ENCODE data around the gene SYCP3.
"Not testable (repeated sequence)": the region's sequence is repeated elsewhere in the genome, so short reads cannot be mapped to it uniquely, and the experiment has no call there.

SYCP3 gene

GRCh38 chr12:101759396-101760047 lies 20.3 kb upstream of the SYCP3 start:
- peak; percentile 36 for FAIRE-seq

GRCh38 chr12:101750152-101750551 lies 10.9 kb upstream of the SYCP3 start:
- no peak for FAIRE-seq

- FAIRE-seq: no peak
Observed at GRCh38 chr12:101749657-101750056, 10.4 kb upstream of the SYCP3 start.

GRCh38 chr12:101748907-101749306 lies 9.6 kb upstream of the SYCP3 start:
- no peak for FAIRE-seq

GRCh38 chr12:101747697-101748096 lies 8.4 kb upstream of the SYCP3 start:
- no peak for FAIRE-seq

- FAIRE-seq: no peak
Observed at GRCh38 chr12:101746661-101747060, 7.4 kb upstream of the SYCP3 start.

- no peak for FAIRE-seq
Observed at GRCh38 chr12:101746196-101746595, 6.9 kb upstream of the SYCP3 start.

DNA sequence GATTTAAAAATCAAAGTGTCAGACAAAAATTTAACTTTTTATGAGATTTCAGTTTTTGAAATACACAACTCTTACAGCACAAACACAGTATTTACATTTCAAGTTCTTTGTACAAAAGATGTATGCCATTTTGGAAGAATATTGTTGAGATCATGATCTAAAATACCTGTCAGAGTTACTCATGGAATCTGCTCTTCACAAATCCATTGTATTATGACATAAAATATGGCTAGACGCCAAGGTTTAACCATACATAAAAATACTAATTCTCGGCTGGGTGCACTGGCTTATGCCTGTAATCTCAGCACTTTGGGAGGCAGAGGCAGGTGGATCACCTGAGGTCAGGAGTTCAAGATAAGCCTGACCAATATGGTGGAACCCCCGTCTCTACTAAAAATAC lies 6.2 kb upstream of the SYCP3 start:
- no peak for FAIRE-seq

- FAIRE-seq: no peak
Observed at GRCh38 chr12:101743724-101744472, 4.6 kb upstream of the SYCP3 start.

- no peak for FAIRE-seq
Observed at GRCh38 chr12:101743242-101743641, 4.0 kb upstream of the SYCP3 start.

DNA sequence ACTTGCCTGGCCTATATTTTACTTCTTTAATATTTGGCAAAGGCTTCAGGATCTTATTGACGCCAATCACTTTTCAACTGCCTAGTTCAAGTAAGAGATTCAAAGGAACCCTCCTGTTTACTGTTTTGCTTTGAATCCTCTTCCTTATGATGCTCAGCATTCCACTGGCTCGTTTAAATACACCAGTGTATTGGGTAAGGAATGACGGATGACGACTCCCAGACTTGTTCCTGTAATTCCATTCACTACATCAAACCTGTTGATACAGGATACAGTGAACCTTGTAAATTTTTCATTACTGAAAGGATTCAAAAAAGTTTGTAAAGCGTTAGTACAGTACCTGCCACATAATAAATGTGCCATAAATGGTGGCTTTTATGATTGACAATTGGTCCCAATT lies 1.7 kb upstream of the SYCP3 start:
- FAIRE-seq: no peak

GRCh38 chr12:101740566-101740965 lies 1.3 kb upstream of the SYCP3 start:
- no peak for FAIRE-seq

DNA sequence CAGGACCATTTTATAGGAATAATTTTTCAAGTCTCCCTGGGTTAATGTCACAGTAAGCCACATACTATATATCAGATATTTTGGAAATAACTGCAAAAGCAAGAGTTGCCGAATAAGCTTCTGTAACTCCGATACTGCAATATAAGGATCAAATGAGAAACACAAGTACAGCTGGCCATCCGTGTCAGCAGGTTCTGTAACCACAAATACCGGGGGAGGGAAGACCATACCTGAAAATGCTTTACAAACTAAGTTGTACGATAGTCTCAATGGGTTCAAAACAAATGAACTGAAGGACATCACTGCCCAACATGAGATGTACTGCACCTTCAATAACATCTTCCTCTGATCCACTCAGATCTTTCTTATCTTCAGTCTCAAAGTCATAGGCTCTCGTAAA lies 1.8 kb downstream of the SYCP3 start:
- no peak for FAIRE-seq

DNA sequence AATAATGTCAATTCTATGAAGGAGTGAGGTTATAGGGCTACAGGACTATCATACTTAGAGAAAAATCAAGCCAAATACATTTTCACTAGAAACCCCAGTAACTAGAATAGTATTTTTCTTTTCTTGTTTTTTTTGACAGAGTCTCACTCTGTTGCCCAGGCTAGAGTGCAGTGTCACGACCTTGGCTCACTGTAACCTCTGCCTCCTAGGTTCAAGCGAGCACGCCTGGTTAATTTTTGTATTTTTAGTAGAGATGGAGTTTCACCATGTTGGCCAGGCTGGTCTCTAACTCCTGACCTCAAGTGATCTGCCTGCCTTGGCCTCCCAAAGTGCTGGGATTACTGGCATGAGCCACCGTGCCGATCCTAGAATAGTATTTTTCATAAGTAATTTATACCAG lies 4.8 kb downstream of the SYCP3 start:
- FAIRE-seq: not testable (repeated sequence)

GRCh38 chr12:101733166-101733565 lies 6.1 kb downstream of the SYCP3 start:
- no peak for FAIRE-seq

DNA sequence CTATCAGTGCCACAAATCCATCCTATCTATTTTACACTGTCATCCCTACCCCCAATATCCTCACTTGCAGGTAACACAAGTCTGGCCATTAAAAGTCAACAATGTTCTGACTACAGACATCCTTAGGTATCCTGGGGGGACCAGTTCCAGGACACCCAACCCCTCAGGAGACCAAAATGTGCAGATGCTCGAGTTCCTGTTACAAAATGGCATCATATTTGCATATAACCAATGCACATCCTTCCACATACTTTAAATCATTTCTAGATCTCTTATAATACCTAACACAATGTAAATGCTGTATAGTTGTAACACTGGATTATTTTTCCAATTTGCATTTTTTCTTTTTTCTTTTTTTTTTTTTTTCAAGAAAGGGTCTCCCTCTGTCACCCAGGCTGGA lies 6.9 kb downstream of the SYCP3 start:
- no peak for FAIRE-seq

DNA sequence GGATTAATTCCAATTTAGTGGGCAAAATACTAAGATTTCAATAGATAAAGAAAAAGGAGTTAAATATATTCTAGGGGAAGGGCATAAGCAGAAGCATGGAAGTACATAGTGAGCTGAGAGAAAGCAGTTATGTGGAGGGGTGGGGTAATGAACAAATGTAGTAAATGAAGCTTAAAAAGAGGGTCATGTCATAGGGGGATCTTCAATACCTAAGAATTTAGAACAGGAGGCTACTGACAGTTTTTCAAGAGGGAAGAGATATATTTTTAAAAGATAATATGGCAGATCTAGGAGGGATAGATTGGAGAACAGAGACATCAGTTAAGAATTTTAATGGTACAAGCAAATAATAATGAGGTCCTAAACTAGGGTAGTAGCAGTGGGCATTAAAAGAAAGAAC lies 9.4 kb downstream of the SYCP3 start:
- FAIRE-seq: no peak

GRCh38 chr12:101727098-101727497 lies 12.2 kb downstream of the SYCP3 start:
- no peak for FAIRE-seq

- FAIRE-seq: no peak
Observed at GRCh38 chr12:101722392-101722791, 16.9 kb downstream of the SYCP3 start.

DNA sequence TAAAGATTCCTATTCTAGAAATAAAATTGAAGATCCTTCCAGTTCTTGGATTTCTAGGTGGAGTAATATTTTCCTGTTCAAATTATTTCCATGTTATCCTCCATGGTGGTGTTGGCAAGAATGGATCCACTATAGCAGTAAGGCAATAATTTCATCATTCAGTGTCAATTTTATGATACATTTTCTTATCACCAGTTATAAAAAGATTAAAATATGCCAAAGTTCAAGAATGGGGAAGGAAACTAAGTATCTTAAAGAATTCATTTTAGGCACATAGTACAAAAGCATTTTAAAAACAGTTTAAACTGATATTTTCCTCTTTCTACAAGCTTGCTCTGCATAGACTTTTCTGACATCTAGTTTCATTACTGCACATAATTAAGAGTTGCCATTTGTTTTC lies 19.1 kb downstream of the SYCP3 start:
- FAIRE-seq: peak; percentile 53

GRCh38 chr12:101719566-101719965 lies 19.7 kb downstream of the SYCP3 start:
- no peak for FAIRE-seq

DNA sequence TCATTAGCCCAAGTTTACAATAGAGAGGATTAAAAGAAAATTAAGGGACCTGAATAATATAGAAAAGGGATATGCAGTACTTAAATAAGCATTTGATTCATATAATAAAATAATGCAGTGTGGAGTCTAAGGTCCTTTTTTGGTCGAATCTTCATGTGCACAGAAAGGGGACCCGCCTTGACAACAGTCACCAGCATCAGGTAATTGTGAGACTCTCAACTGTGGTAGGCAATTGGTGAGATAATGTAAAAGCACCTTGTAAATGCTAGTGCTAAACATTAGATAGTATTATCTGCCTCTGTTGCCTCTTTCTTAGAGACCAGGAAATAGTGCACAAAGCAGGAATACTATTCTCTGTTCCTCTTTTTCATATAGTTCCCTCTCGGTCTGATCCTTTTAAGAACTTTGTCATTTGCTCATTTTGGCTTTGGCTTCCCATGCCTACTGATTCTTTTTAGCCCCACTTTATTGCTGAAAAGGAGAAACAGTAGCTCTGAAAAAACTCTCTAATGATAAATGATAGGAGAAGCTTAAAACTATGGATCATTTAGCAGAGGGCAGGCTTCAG lies 24.3 kb downstream of the SYCP3 start:
- no peak for FAIRE-seq

GRCh38 chr12:101713930-101714329 lies 25.3 kb downstream of the SYCP3 start:
- FAIRE-seq: no peak

DNA sequence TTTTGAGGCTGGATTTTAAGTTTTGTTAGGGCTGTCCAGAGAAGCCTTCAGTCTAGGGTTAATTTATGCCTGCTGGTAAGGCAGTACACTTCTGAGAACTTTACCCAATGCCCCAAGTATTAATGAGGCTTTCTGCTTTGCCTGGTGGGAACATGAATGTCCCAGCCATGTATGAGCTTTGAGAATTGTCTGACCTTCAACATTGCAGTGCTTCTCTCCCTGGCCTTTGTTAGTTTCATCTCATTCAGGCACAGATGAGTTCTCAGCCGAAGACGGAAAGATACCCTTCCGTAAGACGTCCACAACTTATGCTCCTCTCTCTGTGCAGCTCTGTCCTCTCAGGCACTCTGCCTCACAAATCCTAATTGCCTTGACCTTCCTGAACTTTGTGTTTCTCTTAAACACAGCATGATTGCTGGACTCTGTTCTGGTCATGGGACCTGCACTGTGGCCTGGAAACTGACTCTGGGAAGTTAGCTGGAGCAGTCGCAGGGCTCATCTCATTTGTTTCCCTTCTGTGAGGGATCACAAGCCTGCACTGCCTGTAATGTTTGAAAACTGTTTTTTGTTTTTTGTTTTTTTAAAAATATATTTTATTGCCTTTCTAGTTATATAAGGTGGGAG lies 26.1 kb downstream of the SYCP3 start:
- FAIRE-seq: no peak

Data from islet of Langerhans (tissue), 1 donor.